Left lung (tissue), 14 donors: ENCODE measurements around the gene ERCC1. TPM values are rescaled to one million over a fixed set of nuclear protein-coding genes. Genes with fewer than 3 reads are reported as not detected.

Experiments used
- ATAC-seq: fragments of 200-7000 bp; cut with Tn5 transposase; one replicate; pipeline ENCODE4 v1.9.1; 2020; ENCODE audit warnings: moderate library complexity
- DNase-seq, 4 donors: peaks; one replicate each; pipeline ENCODE4 v3.0.0-alpha.2; 2013 to 2020
- H3K27ac ChIP-seq, 2 donors: fragments of 200-600 bp; sonication (generic) in 1 of 2; one replicate each; pipeline versions ENCODE4 v1.5.0 to v1.8.0; 2020 to 2021
- H3K27me3 ChIP-seq, 2 donors: fragments of 200-600 bp; sonication (generic) in 1 of 2; one replicate each; pipeline versions ENCODE4 v1.5.0 to v1.8.0; 2020 to 2021
- H3K36me3 ChIP-seq, 2 donors: fragments of 200-600 bp; sonication (generic) in 1 of 2; one replicate each; pipeline versions ENCODE4 v1.5.0 to v1.8.0; 2020 to 2021
- H3K4me1 ChIP-seq, 2 donors: fragments of 200-600 bp; one replicate each; pipeline ENCODE4 v1.8.0; 2021
- H3K4me3 ChIP-seq, 2 donors: fragments of 200-600 bp; sonication (generic) in 1 of 2; one replicate each; pipeline versions ENCODE4 v1.5.0 to v1.8.0; 2020 to 2021; ENCODE audit warnings: mild to moderate bottlenecking in 1 of 2
- H3K9me3 ChIP-seq, 2 donors: fragments of 200-600 bp; sonication (generic) in 1 of 2; one replicate each; pipeline versions ENCODE4 v1.5.0 to v1.8.0; 2020 to 2021
- intact Hi-C, 2 donors: fragments of 100-400 bp; cut with DNase I; formaldehyde crosslinking; loops; one replicate each; pipeline versions ENCODE4 v1.11.2 to v1.14.2; 2022
- long read RNA-seq, 12 donors: library from polyadenylated mRNA in 2 of 12; unstranded in 2 of 12; transcript quantifications; one replicate each; pipeline ENCODE4 v2.0.0 and lab custom pipeline, GENCODE V29; 2019 to 2026
- polyA plus RNA-seq, 6 donors: library from polyadenylated mRNA; unstranded; fragments of 120-200 nt; gene quantifications; one replicate each; pipeline ENCODE4 v1.2.1, GENCODE V29; 2013; ENCODE audit not compliant: insufficient read length in 6 of 6
- total RNA-seq, 2 donors: library from RNA; stranded (reverse); fragmentation: NEBNext Ultra II Directional; extraction: Animal tissue kit (Norgen Biotek cat#: 25700); gene quantifications; one replicate each; pipeline ENCODE4 v1.2.1, GENCODE V29; 2021
- TF ChIP-seq, protein P1 (sequence below), 2 donors: fragments of 200-600 bp; sonication (generic) in 1 of 2; IDR thresholded peaks; one replicate each; pipeline versions ENCODE4 v1.5.0 to v1.8.0; 2021; ENCODE audit warnings: antibody characterized with exemption in 2 of 2
- donor health status: DM: no; HTN: yes; CAD: no.
- donor health status: DM: no; HTN: no; CAD: no.

The ERCC1 gene
- total RNA-seq, result 10 to 100 TPM; 56.1 to 57.8 TPM
- polyA plus RNA-seq, result 100 to 1,000 TPM in 1 of 6 donors, 10 to 100 TPM in 5; 73.5 to 108 (median 91.4) TPM
- long read RNA-seq, donor 1, transcript ERCC1-208 (10 exons, 1,453 nt), result minor isoform, 9 of 44 reads
- long read RNA-seq, donor 1, transcript ERCC1-202 (10 exons, 3,828 nt), result major isoform, 11 of 44 reads
- long read RNA-seq, donor 1, partial matches to known transcripts, result 19 of 44 reads
- long read RNA-seq, donor 1, other reads (novel, unspliced or antisense), result 0 of 44 reads
- long read RNA-seq, donor 2, transcript ERCC1-202 (10 exons, 3,828 nt), result major isoform, 19 of 47 reads
- long read RNA-seq, donor 2, transcript ERCC1-207 (4 exons, 586 nt), result minor isoform, 6 of 47 reads
- long read RNA-seq, donor 2, partial matches to known transcripts, result 15 of 47 reads
- long read RNA-seq, donor 2, other reads (novel, unspliced or antisense), result 0 of 47 reads
- long read RNA-seq, donor 3, transcript ERCC1-208 (10 exons, 1,453 nt), result minor isoform, 6 of 34 reads
- long read RNA-seq, donor 3, transcript ERCC1-202 (10 exons, 3,828 nt), result major isoform, 24 of 34 reads
- long read RNA-seq, donor 3, partial matches to known transcripts, result 0 of 34 reads
- long read RNA-seq, donor 3, other reads (novel, unspliced or antisense), result 0 of 34 reads
- long read RNA-seq, donor 4, transcript ERCC1-201 (8 exons, 1,278 nt), result minor isoform, 5 of 77 reads
- long read RNA-seq, donor 4, transcript ERCC1-208 (10 exons, 1,453 nt), result minor isoform, 6 of 77 reads
- long read RNA-seq, donor 4, transcript ERCC1-202 (10 exons, 3,828 nt), result major isoform, 17 of 77 reads
- long read RNA-seq, donor 4, partial matches to known transcripts, result 33 of 77 reads
- long read RNA-seq, donor 4, other reads (novel, unspliced or antisense), result 13 of 77 reads
- long read RNA-seq, donor 5, transcript ERCC1-208 (10 exons, 1,453 nt), result minor isoform, 7 of 29 reads
- long read RNA-seq, donor 5, transcript ERCC1-202 (10 exons, 3,828 nt), result major isoform, 11 of 29 reads
- long read RNA-seq, donor 5, partial matches to known transcripts, result 5 of 29 reads
- long read RNA-seq, donor 5, other reads (novel, unspliced or antisense), result 0 of 29 reads
- long read RNA-seq, donor 6, transcript ERCC1-208 (10 exons, 1,453 nt), result minor isoform, 7 of 53 reads
- long read RNA-seq, donor 6, transcript ERCC1-202 (10 exons, 3,828 nt), result major isoform, 12 of 53 reads
- long read RNA-seq, donor 6, partial matches to known transcripts, result 21 of 53 reads
- long read RNA-seq, donor 6, other reads (novel, unspliced or antisense), result 10 of 53 reads
- long read RNA-seq, donor 7, transcript ERCC1-202 (10 exons, 3,828 nt), result major isoform, 14 of 24 reads
- long read RNA-seq, donor 7, partial matches to known transcripts, result 0 of 24 reads
- long read RNA-seq, donor 7, other reads (novel, unspliced or antisense), result 0 of 24 reads
- long read RNA-seq, donor 8, transcript ERCC1-202 (10 exons, 3,828 nt), result major isoform, 17 of 33 reads
- long read RNA-seq, donor 8, partial matches to known transcripts, result 5 of 33 reads
- long read RNA-seq, donor 8, other reads (novel, unspliced or antisense), result 0 of 33 reads
- long read RNA-seq, donor 9, result 0 reads
- long read RNA-seq, donor 10, transcript ERCC1-208 (10 exons, 1,453 nt), result minor isoform, 14 of 107 reads
- long read RNA-seq, donor 10, transcript ERCC1-202 (10 exons, 3,828 nt), result major isoform, 29 of 107 reads
- long read RNA-seq, donor 10, transcript ERCC1-203 (9 exons, 949 nt), result minor isoform, 5 of 107 reads
- long read RNA-seq, donor 10, partial matches to known transcripts, result 27 of 107 reads
- long read RNA-seq, donor 10, other reads (novel, unspliced or antisense), result 31 of 107 reads
- long read RNA-seq, donor 11, result 0 reads
- long read RNA-seq, donor 12, transcript ERCC1-202 (10 exons, 3,828 nt), result major isoform, 15 of 34 reads
- long read RNA-seq, donor 12, transcript ERCC1-208 (10 exons, 1,453 nt), result minor isoform, 5 of 34 reads
- long read RNA-seq, donor 12, partial matches to known transcripts, result 6 of 34 reads
- long read RNA-seq, donor 12, other reads (novel, unspliced or antisense), result 0 of 34 reads

DNA sequence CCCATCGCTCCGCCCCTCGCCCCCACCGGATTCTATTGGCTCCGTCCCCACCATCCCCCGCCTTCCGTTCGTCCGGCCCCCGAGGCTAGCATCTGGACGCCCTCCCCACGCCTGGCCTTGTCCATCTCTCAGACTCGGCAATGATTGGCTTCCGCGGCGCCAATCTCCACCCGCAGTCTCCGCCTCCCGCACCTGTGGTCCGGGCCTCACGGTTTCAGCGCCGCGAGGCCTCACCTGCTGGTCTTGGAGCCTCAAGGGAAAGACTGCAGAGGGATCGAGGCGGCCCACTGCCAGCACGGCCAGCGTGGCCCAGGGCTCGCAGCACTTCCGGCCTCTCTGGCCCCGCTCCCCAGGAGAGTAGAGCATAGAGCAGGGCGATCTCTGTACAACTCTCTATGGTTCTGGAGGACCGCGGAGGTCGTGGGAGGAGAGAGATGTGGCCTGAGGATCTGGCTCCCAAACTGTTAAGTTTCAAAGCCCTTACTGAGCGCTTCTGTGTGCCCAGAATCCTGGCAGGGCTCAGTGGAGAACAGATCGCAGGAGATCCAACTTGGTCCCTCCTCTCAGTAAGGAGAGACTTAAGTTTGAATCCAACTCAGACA lies at the start of gene ERCC1:
TSS of gene ERCC1 (minus strand) at position 329 of the 602 bp plus-strand sequence. CDS start 543 bp downstream, outside the sequence.
- ATAC-seq, result peak; percentile 88
- Histone ChIP-seq H3K27ac (peak within 1 kb of the TSS; percentile 93 to 97), H3K4me3 (peak within 1 kb of the TSS; percentile 50 to 61), H3K4me1 (peaks cover 12 to 90% of the 10 kb centered on the region in 2 donors), H3K27me3 (peaks cover 0 to 11% of the 10 kb centered on the region in 2 donors), H3K9me3 (no peaks in the 10 kb centered on the region), H3K36me3 (peaks cover 0 to 24% of the 10 kb centered on the region in 2 donors)
- intact Hi-C loops, result no loop called here
- TF ChIP-seq, protein P1, sequence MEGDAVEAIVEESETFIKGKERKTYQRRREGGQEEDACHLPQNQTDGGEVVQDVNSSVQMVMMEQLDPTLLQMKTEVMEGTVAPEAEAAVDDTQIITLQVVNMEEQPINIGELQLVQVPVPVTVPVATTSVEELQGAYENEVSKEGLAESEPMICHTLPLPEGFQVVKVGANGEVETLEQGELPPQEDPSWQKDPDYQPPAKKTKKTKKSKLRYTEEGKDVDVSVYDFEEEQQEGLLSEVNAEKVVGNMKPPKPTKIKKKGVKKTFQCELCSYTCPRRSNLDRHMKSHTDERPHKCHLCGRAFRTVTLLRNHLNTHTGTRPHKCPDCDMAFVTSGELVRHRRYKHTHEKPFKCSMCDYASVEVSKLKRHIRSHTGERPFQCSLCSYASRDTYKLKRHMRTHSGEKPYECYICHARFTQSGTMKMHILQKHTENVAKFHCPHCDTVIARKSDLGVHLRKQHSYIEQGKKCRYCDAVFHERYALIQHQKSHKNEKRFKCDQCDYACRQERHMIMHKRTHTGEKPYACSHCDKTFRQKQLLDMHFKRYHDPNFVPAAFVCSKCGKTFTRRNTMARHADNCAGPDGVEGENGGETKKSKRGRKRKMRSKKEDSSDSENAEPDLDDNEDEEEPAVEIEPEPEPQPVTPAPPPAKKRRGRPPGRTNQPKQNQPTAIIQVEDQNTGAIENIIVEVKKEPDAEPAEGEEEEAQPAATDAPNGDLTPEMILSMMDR (IDR thresholded peaks at IDR 0.05), result no peak
- DNase-seq, result peak; percentile 83 to 98 (median 95)

DNA sequence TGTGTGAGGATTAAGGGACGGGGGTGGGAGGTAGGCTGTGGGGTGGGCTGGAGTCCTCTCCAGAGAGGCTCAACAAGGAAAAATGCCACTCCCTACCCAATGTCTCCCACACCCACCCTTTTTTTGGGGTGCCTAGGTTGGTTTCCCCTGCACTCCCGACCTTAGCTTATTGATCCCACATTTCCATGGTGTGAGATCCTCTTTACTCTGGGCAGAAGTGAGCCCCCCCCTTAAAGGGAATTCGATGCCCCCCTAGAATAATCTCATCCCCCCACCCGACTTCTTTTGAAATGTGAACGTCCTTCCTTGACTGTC lies 49.6 kb upstream of the ERCC1 start:
- peaks cover 9 to 42% of the 10 kb centered on the region in 2 donors for H3K4me1 ChIP-seq
- no peak overlapping the region for H3K4me3 ChIP-seq
- ATAC-seq, result no peak
- no peak overlapping the region for H3K27ac ChIP-seq
- H3K36me3 ChIP-seq, result peaks cover 0 to 16% of the 10 kb centered on the region in 2 donors
- intact Hi-C loops, result no loop called here
- no peaks in the 10 kb centered on the region for H3K9me3 ChIP-seq
- no peak for DNase-seq
- TF ChIP-seq, protein P1 (IDR thresholded peaks at IDR 0.05), result no peak
- H3K27me3 ChIP-seq, result peaks cover 0 to 57% of the 10 kb centered on the region in 2 donors

DNA sequence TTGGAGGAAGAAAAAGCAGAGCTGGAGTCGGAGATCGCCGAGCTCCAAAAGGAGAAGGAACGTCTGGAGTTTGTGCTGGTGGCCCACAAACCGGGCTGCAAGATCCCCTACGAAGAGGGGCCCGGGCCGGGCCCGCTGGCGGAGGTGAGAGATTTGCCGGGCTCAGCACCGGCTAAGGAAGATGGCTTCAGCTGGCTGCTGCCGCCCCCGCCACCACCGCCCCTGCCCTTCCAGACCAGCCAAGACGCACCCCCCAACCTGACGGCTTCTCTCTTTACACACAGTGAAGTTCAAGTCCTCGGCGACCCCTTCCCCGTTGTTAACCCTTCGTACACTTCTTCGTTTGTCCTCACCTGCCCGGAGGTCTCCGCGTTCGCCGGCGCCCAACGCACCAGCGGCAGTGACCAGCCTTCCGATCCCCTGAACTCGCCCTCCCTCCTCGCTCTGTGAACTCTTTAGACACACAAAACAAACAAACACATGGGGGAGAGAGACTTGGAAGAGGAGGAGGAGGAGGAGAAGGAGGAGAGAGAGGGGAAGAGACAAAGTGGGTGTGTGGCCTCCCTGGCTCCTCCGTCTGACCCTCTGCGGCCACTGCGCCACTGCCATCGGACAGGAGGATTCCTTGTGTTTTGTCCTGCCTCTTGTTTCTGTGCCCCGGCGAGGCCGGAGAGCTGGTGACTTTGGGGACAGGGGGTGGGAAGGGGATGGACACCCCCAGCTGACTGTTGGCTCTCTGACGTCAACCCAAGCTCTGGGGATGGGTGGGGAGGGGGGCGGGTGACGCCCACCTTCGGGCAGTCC lies 49.0 kb upstream of the ERCC1 start:
- H3K9me3 ChIP-seq, result no peaks in the 10 kb centered on the region
- TF ChIP-seq, protein P1 (IDR thresholded peaks at IDR 0.05), result no peak
- no peak overlapping the region for H3K27ac ChIP-seq
- peak in 1 of 4 donors; percentile 76 for DNase-seq
- ATAC-seq, result no peak
- intact Hi-C loops, result no loop called here
- H3K4me3 ChIP-seq, result no peak overlapping the region
- peaks cover 0 to 16% of the 10 kb centered on the region in 2 donors for H3K36me3 ChIP-seq
- H3K27me3 ChIP-seq, result peaks cover 0 to 57% of the 10 kb centered on the region in 2 donors
- peaks cover 14 to 42% of the 10 kb centered on the region in 2 donors for H3K4me1 ChIP-seq
